Large intestine (tissue), 1 donor: Measurements from ENCODE around the gene ALDH3A1. TPM values are rescaled to one million over a fixed set of nuclear protein-coding genes. Genes with fewer than 3 reads are reported as not detected.

ENCODE experiments used
- polyA plus RNA-seq: library from polyadenylated mRNA; unstranded; fragments of 120-200 nt; gene quantifications from one replicate; pipeline ENCODE4 v1.2.1, GENCODE V29; 2013

Gene ALDH3A1
- polyA plus RNA-seq, 1 donor: 1.6 TPM

Other genes with a start within 250 kb of the ALDH3A1 start
- gene SLC47A1, start 214.4 kb downstream of the ALDH3A1 start, polyA plus RNA-seq: 1.1 TPM
- 85.0 TPM for gene ALDH3A2, start 99.5 kb downstream of the ALDH3A1 start, polyA plus RNA-seq
- gene SLC47A2, start 31.7 kb downstream of the ALDH3A1 start, polyA plus RNA-seq: 0.54 TPM
- 16.9 TPM for gene ULK2, start 119.6 kb upstream of the ALDH3A1 start, polyA plus RNA-seq
- gene AKAP10, start 229.5 kb upstream of the ALDH3A1 start, polyA plus RNA-seq: 19.2 TPM